Smooth muscle cell (in vitro differentiated cells): Measurements from ENCODE around the gene COL19A1. TPM values are rescaled to one million over a fixed set of nuclear protein-coding genes. Genes with fewer than 3 reads are reported as not detected.

Source experiments
- DNase-seq: peaks from one replicate; lab custom pipeline; 2025; ENCODE audit not compliant: unreplicated experiment; lab: John Stamatoyannopoulos, UW
- H2AFZ ChIP-seq: fragments of 200-600 bp; sonication (generic); 2 replicates; pipeline ENCODE4 v1.6.0; 2016; ENCODE audit warnings: antibody characterized with exemption, low read depth, mild to moderate bottlenecking
- H3F3A ChIP-seq: fragments of 200-600 bp; sonication (generic); 2 replicates; pipeline ENCODE4 v1.6.0; 2017; ENCODE audit warnings: antibody characterized with exemption, low read depth
- H3K27ac ChIP-seq: fragments of 200-600 bp; sonication (generic); 2 replicates; pipeline ENCODE4 v1.5.1; 2016; ENCODE audit warnings: low read depth, mild to moderate bottlenecking
- H3K27me3 ChIP-seq: fragments of 200-600 bp; sonication (generic); 2 replicates; pipeline ENCODE4 v1.6.1; 2016; ENCODE audit warnings: low read depth, mild to moderate bottlenecking
- H3K36me3 ChIP-seq: fragments of 200-600 bp; sonication (generic); 2 replicates; pipeline ENCODE4 v1.5.1; 2016; ENCODE audit warnings: low read depth
- H3K4me1 ChIP-seq: fragments of 200-600 bp; sonication (generic); 2 replicates; pipeline ENCODE4 v1.5.1; 2016; ENCODE audit warnings: low read depth
- H3K4me2 ChIP-seq: fragments of 200-600 bp; sonication (generic); 2 replicates; pipeline ENCODE4 v1.6.0; 2016; ENCODE audit warnings: mild to moderate bottlenecking
- H3K4me3 ChIP-seq: fragments of 200-600 bp; sonication (generic); 2 replicates; pipeline ENCODE4 v1.5.1; 2016; ENCODE audit warnings: mild to moderate bottlenecking
- H3K79me2 ChIP-seq: fragments of 200-600 bp; sonication (generic); 2 replicates; pipeline ENCODE4 v1.6.0; 2016; ENCODE audit warnings: low read depth, mild to moderate bottlenecking
- H3K9ac ChIP-seq: fragments of 200-600 bp; sonication (generic); 2 replicates; pipeline ENCODE4 v1.6.0; 2016; ENCODE audit warnings: low read depth
- H3K9me3 ChIP-seq: fragments of 200-600 bp; sonication (generic); replicated peaks from 2 replicates; pipeline ENCODE4 v1.5.1; 2016; ENCODE audit warnings: low read depth
- H4K20me1 ChIP-seq: fragments of 200-600 bp; sonication (generic); 2 replicates; pipeline ENCODE4 v1.6.0; 2016; ENCODE audit warnings: low read depth
- WGBS: methylation state at CpG from one replicate; pipeline ENCODE4 v1.1.7; 2016; ENCODE audit warnings: low lambda C conversion rate; 5-methylcytosine and 5-hydroxymethylcytosine counted together
- polyA plus RNA-seq: library from polyadenylated mRNA; unstranded; fragments of >200 nt; fragmentation: Nextera tagmentation; extraction: Ambion mirVana; gene quantifications from 2 replicates; pipeline ENCODE4 v1.2.1, GENCODE V29; 2016
- total RNA-seq: library from RNA; depleted of rRNA; stranded (reverse); fragments of >200 nt; gene quantifications from 2 replicates; pipeline ENCODE4 v1.2.3, GENCODE V29; 2014
- TF ChIP-seq, protein P1 (sequence below): fragments of 200-600 bp; sonication (generic); IDR thresholded peaks from 2 replicates; pipeline ENCODE4 v1.5.1; 2017; ENCODE audit warnings: borderline replicate concordance, mild to moderate bottlenecking, antibody characterized with exemption; ENCODE audit not compliant: insufficient read depth, poor library complexity, severe bottlenecking

The COL19A1 gene
- total and polyA plus RNA-seq, 2 experiments from 2014 or later, result 0.55 to 1.6 TPM

DNA sequence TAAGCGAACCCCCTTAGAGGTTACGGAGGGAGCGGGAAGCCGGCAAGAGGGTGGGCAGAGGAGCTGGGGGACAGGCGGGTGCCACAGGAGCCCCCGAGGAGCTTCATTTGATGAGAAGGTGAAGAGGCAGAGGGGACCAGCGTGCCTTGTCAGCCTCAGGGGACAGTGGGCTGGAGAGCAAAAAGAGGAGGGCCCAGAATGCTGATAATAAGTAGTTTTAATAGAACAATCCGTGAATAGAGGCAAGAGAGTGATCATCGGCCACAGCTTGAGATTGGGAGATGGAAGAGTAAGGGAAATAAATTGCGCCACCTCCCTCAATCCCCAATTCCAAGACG lies 1.3 kb downstream of the COL19A1 start:
- no peaks in the 10 kb centered on the region for H4K20me1 ChIP-seq
- H3K9me3 ChIP-seq, result no peaks in the 10 kb centered on the region
- no peaks in the 10 kb centered on the region for H3F3A ChIP-seq
- no peak for DNase-seq
- no peak overlapping the region for H3K27ac ChIP-seq
- no peaks in the 10 kb centered on the region for H3K79me2 ChIP-seq
- H3K27me3 ChIP-seq, result no peaks in the 10 kb centered on the region
- peaks cover 3% of the 10 kb centered on the region for H3K4me1 ChIP-seq
- TF ChIP-seq, protein P1, sequence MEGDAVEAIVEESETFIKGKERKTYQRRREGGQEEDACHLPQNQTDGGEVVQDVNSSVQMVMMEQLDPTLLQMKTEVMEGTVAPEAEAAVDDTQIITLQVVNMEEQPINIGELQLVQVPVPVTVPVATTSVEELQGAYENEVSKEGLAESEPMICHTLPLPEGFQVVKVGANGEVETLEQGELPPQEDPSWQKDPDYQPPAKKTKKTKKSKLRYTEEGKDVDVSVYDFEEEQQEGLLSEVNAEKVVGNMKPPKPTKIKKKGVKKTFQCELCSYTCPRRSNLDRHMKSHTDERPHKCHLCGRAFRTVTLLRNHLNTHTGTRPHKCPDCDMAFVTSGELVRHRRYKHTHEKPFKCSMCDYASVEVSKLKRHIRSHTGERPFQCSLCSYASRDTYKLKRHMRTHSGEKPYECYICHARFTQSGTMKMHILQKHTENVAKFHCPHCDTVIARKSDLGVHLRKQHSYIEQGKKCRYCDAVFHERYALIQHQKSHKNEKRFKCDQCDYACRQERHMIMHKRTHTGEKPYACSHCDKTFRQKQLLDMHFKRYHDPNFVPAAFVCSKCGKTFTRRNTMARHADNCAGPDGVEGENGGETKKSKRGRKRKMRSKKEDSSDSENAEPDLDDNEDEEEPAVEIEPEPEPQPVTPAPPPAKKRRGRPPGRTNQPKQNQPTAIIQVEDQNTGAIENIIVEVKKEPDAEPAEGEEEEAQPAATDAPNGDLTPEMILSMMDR, result no peak
- peak overlapping the region; percentile 51 for H3K9ac ChIP-seq
- no peaks in the 10 kb centered on the region for H3K36me3 ChIP-seq
- 10% methylated on average over 10 of the region's 11 CpGs for WGBS
- peak overlapping the region; percentile 41 for H2AFZ ChIP-seq
- peak overlapping the region; percentile 93 for H3K4me2 ChIP-seq
- peak overlapping the region; percentile 70 for H3K4me3 ChIP-seq

DNA sequence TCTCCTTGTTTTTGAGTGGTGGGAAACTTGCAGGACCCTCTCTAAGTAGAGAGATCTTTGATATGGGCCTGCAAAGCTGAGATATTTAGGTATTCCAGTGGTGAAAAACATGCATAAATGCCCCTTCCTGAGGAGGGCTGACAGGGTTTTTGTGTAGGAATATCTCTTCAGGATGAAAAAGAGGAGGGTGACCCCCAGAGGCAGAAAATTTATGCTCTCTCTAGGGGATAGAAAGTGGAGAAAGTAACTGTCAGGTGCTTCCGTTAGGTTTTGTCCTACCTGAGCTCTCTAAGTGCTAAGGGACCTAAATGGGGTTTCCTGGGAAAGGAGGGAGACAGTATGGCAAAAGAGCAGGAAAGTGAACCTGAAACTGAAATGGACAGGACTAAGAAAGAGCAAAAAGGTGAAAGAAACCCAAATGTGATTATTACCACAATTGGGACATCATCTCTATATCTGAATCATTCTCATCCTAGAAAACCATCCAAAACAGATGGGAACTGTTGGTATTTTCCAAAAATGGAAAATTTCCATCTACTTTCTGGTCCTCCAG lies 2.0 kb downstream of the COL19A1 start:
- no peaks in the 10 kb centered on the region for H3K27me3 ChIP-seq
- H3K79me2 ChIP-seq, result no peaks in the 10 kb centered on the region
- no peak overlapping the region for H3K27ac ChIP-seq
- no peaks in the 10 kb centered on the region for H4K20me1 ChIP-seq
- H3K4me3 ChIP-seq, result peak overlapping the region; percentile 70
- 83% methylated on average over 1 of the region's 1 CpG for WGBS
- H3K9ac ChIP-seq, result no peak overlapping the region
- H3K36me3 ChIP-seq, result no peaks in the 10 kb centered on the region
- no peaks in the 10 kb centered on the region for H3K9me3 ChIP-seq
- no peak overlapping the region for H2AFZ ChIP-seq
- TF ChIP-seq, protein P1, result no peak
- H3K4me1 ChIP-seq, result peaks cover 3% of the 10 kb centered on the region
- DNase-seq, result no peak
- H3F3A ChIP-seq, result no peaks in the 10 kb centered on the region
- H3K4me2 ChIP-seq, result peak overlapping the region; percentile 93

DNA sequence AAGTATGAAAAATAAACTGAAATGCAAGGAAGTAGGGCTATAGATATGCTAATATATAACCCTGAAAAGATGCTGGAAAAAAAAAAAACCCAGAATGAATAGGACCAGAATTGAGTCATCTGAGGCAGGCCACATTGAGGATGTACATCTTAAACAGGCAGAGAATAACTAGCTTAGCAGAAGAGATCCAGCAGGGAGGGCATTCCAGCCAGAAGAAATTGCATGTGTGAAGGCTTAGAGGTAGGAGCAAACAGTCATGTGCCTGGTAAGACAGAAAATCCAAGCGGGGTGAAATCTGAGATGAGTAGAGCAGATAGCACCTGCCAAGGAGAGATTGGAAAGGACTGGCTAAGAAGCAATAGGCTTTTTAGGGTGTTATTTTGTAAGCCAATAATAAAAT lies 2.6 kb downstream of the COL19A1 start:
- Histone ChIP-seq H3K4me3 (no peak overlapping the region), H3K4me1 (peaks cover 3% of the 10 kb centered on the region), H3K27me3 (no peaks in the 10 kb centered on the region), H3K9ac (no peak overlapping the region), H4K20me1 (no peaks in the 10 kb centered on the region), H3K27ac (no peak overlapping the region), H3K79me2 (no peaks in the 10 kb centered on the region), H3F3A (no peaks in the 10 kb centered on the region), H2AFZ (no peak overlapping the region), H3K9me3 (no peaks in the 10 kb centered on the region), H3K4me2 (no peak overlapping the region), H3K36me3 (no peaks in the 10 kb centered on the region)
- TF ChIP-seq, protein P1, result no peak
- no peak for DNase-seq
- 75% methylated on average over 1 of the region's 1 CpG for WGBS

DNA sequence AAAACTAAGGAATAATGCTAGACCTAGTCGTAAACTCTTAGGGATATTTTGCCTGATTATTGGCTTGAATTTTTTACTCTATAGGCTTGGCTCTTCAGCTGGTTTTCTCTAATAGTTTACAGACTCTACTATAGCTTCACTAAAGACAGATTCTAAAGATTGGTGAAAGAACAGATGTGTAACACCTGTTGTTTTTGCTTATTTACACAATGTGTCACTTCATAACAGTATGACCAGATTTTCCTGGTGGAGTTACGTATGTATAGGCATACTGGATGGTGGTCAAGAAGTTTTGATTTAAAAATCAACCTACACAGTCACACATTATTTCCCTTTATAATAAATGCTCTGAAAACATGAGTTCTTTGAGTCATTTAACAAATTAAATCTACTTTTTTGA lies 4.8 kb downstream of the COL19A1 start:
- no peak overlapping the region for H3K4me3 ChIP-seq
- no peaks in the 10 kb centered on the region for H3K27me3 ChIP-seq
- H3K4me2 ChIP-seq, result no peak overlapping the region
- 92% methylated on average over 2 of the region's 2 CpGs for WGBS
- TF ChIP-seq, protein P1, result no peak
- no peak overlapping the region for H3K27ac ChIP-seq
- H3K4me1 ChIP-seq, result peaks cover 3% of the 10 kb centered on the region
- H3K9ac ChIP-seq, result no peak overlapping the region
- H4K20me1 ChIP-seq, result no peaks in the 10 kb centered on the region
- no peaks in the 10 kb centered on the region for H3K36me3 ChIP-seq
- H3K79me2 ChIP-seq, result no peaks in the 10 kb centered on the region
- H3K9me3 ChIP-seq, result no peaks in the 10 kb centered on the region
- H2AFZ ChIP-seq, result no peak overlapping the region
- no peaks in the 10 kb centered on the region for H3F3A ChIP-seq
- no peak for DNase-seq
